C4-2B (cell line): Measurements from ENCODE around the gene CNTN5.

ENCODE experiments used
- ZFX ChIP-seq: fragments of 450-650 bp; IDR thresholded peaks from 2 replicates; pipeline ENCODE4 v1.6.1; 2017
- TF ChIP-seq, protein P1 (sequence below): fragments of 450-650 bp; conservative IDR thresholded peaks from 2 replicates; pipeline ENCODE4 v1.5.1; 2017; ENCODE audit warnings: mild to moderate bottlenecking

DNA sequence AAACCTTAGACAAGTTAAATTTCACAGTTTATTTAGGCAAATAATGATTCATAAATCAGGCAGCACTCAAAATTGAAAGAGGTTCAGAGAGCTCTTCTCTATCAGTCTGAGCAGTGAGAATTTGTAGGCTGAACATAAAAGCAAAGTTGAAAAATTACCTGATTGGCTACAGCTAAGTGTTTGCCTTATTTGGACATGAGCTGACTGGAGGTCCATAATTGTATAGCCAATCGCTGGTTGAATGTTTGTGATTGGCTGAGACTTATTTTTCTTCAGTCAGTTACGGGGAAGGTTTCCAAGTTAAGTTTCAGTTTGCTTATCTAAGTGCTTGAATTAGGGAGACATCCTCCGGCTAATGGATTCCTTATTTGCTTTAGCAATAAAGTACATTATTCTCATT lies 527.5 kb downstream of the CNTN5 start:
- TF ChIP-seq, protein P1, sequence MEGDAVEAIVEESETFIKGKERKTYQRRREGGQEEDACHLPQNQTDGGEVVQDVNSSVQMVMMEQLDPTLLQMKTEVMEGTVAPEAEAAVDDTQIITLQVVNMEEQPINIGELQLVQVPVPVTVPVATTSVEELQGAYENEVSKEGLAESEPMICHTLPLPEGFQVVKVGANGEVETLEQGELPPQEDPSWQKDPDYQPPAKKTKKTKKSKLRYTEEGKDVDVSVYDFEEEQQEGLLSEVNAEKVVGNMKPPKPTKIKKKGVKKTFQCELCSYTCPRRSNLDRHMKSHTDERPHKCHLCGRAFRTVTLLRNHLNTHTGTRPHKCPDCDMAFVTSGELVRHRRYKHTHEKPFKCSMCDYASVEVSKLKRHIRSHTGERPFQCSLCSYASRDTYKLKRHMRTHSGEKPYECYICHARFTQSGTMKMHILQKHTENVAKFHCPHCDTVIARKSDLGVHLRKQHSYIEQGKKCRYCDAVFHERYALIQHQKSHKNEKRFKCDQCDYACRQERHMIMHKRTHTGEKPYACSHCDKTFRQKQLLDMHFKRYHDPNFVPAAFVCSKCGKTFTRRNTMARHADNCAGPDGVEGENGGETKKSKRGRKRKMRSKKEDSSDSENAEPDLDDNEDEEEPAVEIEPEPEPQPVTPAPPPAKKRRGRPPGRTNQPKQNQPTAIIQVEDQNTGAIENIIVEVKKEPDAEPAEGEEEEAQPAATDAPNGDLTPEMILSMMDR, result no peak
- no peak for TF ChIP-seq ZFX
